ENCODE measurements around the gene SLFN5. TPM values are rescaled to one million over a fixed set of nuclear protein-coding genes. Genes with fewer than 3 reads are reported as not detected.
"Not testable (repeated sequence)": the region's sequence is repeated elsewhere in the genome, so short reads cannot be mapped to it uniquely, and the experiment has no call there.

Gene SLFN5
- polyA plus RNA-seq = 1 to 10 TPM; 2.4 to 5.8 (median 3.0) TPM
- long read RNA-seq, donor 1 = 0 reads
- long read RNA-seq, donor 2, full-length matches to known transcripts = 1 of 1 reads
- long read RNA-seq, donor 2, partial matches to known transcripts = 0 of 1 reads
- long read RNA-seq, donor 2, other reads (novel, unspliced or antisense) = 0 of 1 reads
- long read RNA-seq, donor 3, partial matches to known transcripts = 0 of 2 reads
- long read RNA-seq, donor 3, other reads (novel, unspliced or antisense) = 0 of 2 reads
- long read RNA-seq, donor 4 = 0 reads
- long read RNA-seq, donor 5, partial matches to known transcripts = 0 of 1 reads
- long read RNA-seq, donor 5, other reads (novel, unspliced or antisense) = 0 of 1 reads
- long read RNA-seq, donor 6 = 0 reads
- long read RNA-seq, donor 7, partial matches to known transcripts = 0 of 2 reads
- long read RNA-seq, donor 7, other reads (novel, unspliced or antisense) = 0 of 2 reads
- long read RNA-seq, donor 8 = 0 reads
- long read RNA-seq, donor 9 = 0 reads
- long read RNA-seq, donor 10, full-length matches to known transcripts = 3 of 3 reads
- long read RNA-seq, donor 10, partial matches to known transcripts = 0 of 3 reads
- long read RNA-seq, donor 10, other reads (novel, unspliced or antisense) = 0 of 3 reads

- Histone ChIP-seq H3K4me3 (ENCODE audit: low read depth in 1 of 3, low read length in 3 of 3) (peak within 1 kb of the TSS; percentile 76 to 94 (median 85)), H3K27ac (ENCODE audit: low read depth in 1 of 3, low read length in 2 of 3) (peak within 1 kb of the TSS; percentile 83 to 99 (median 85)), H3K9me3 (ENCODE audit: control insufficient read depth in 2 of 2, insufficient read depth in 1 of 2, low read depth in 1 of 2, low read length in 1 of 2) (no peaks in the 10 kb centered on the region), H3K27me3 (ENCODE audit: control insufficient read depth in 3 of 3, insufficient read depth in 3 of 3, low read length in 3 of 3) (no peaks in the 10 kb centered on the region), H3K36me3 (ENCODE audit: control insufficient read depth in 3 of 3, insufficient read depth in 2 of 3, low read depth in 1 of 3, low read length in 3 of 3) (no peaks in the 10 kb centered on the region), H3K4me1 (ENCODE audit: control insufficient read depth in 3 of 3, insufficient read depth in 2 of 3, low read depth in 1 of 3, low read length in 2 of 3) (peaks cover 0 to 3% (median 0%) of the 10 kb centered on the region in 3 donors)
- no peak for FAIRE-seq
- WGBS, 3 donors = 0 to 1% (median 0%) methylated on average over 40 to 44 of the region's 44 CpGs
- DNase-seq = peak; percentile 93 to 97
These were observed at the start of gene SLFN5 for GRCh38 chr17:35242805-35243560. Gene SLFN5 (plus strand): TSS chr17:35243072. CDS start chr17:35258691, 15,619 bp downstream.

GRCh38 chr17:35194001-35194400 lies 48.9 kb upstream of the SLFN5 start, which contains the start of gene SLC35G3:
Gene SLC35G3 (minus strand): TSS chr17:35194393. CDS start chr17:35194307, 86 bp downstream.
- not testable (repeated sequence) for H3K27me3 ChIP-seq (ENCODE audit: control insufficient read depth in 3 of 3, insufficient read depth in 3 of 3, low read length in 3 of 3); H3K27ac ChIP-seq (ENCODE audit: low read depth in 1 of 3, low read length in 2 of 3); H3K9me3 ChIP-seq (ENCODE audit: control insufficient read depth in 2 of 2, insufficient read depth in 1 of 2, low read depth in 1 of 2, low read length in 1 of 2); FAIRE-seq; H3K4me1 ChIP-seq (ENCODE audit: control insufficient read depth in 3 of 3, insufficient read depth in 2 of 3, low read depth in 1 of 3, low read length in 2 of 3); DNase-seq; H3K4me3 ChIP-seq (ENCODE audit: low read depth in 1 of 3, low read length in 3 of 3); H3K36me3 ChIP-seq (ENCODE audit: control insufficient read depth in 3 of 3, insufficient read depth in 2 of 3, low read depth in 1 of 3, low read length in 3 of 3)
- 85 to 92% (median 90%) methylated on average over 10 to 12 of the region's 12 CpGs for WGBS, 3 donors

- not testable (repeated sequence) for DNase-seq; H3K4me1 ChIP-seq (ENCODE audit: control insufficient read depth in 3 of 3, insufficient read depth in 2 of 3, low read depth in 1 of 3, low read length in 2 of 3); FAIRE-seq; H3K27ac ChIP-seq (ENCODE audit: low read depth in 1 of 3, low read length in 2 of 3); H3K9me3 ChIP-seq (ENCODE audit: control insufficient read depth in 2 of 2, insufficient read depth in 1 of 2, low read depth in 1 of 2, low read length in 1 of 2); H3K36me3 ChIP-seq (ENCODE audit: control insufficient read depth in 3 of 3, insufficient read depth in 2 of 3, low read depth in 1 of 3, low read length in 3 of 3); H3K4me3 ChIP-seq (ENCODE audit: low read depth in 1 of 3, low read length in 3 of 3); H3K27me3 ChIP-seq (ENCODE audit: control insufficient read depth in 3 of 3, insufficient read depth in 3 of 3, low read length in 3 of 3)
- WGBS, 3 donors = 93 to 96% (median 94%) methylated on average over 11 to 31 of the region's 31 CpGs
These were observed 47.8 kb upstream of the SLFN5 start for GRCh38 chr17:35195062-35195461.

- not testable (repeated sequence) for H3K27me3 ChIP-seq (ENCODE audit: control insufficient read depth in 3 of 3, insufficient read depth in 3 of 3, low read length in 3 of 3); DNase-seq; H3K27ac ChIP-seq (ENCODE audit: low read depth in 1 of 3, low read length in 2 of 3); H3K4me1 ChIP-seq (ENCODE audit: control insufficient read depth in 3 of 3, insufficient read depth in 2 of 3, low read depth in 1 of 3, low read length in 2 of 3); H3K36me3 ChIP-seq (ENCODE audit: control insufficient read depth in 3 of 3, insufficient read depth in 2 of 3, low read depth in 1 of 3, low read length in 3 of 3); H3K4me3 ChIP-seq (ENCODE audit: low read depth in 1 of 3, low read length in 3 of 3); FAIRE-seq; H3K9me3 ChIP-seq (ENCODE audit: control insufficient read depth in 2 of 2, insufficient read depth in 1 of 2, low read depth in 1 of 2, low read length in 1 of 2)
- 85 to 92% (median 85%) methylated on average over 1 to 2 of the region's 2 CpGs for WGBS, 3 donors
These were observed 40.3 kb upstream of the SLFN5 start for GRCh38 chr17:35202582-35202981.

- peaks cover 0 to 2% (median 0%) of the 10 kb centered on the region in 3 donors for H3K27me3 ChIP-seq (ENCODE audit: control insufficient read depth in 3 of 3, insufficient read depth in 3 of 3, low read length in 3 of 3)
- H3K36me3 ChIP-seq (ENCODE audit: control insufficient read depth in 3 of 3, insufficient read depth in 2 of 3, low read depth in 1 of 3, low read length in 3 of 3) = no peaks in the 10 kb centered on the region
- H3K9me3 ChIP-seq (ENCODE audit: control insufficient read depth in 2 of 2, insufficient read depth in 1 of 2, low read depth in 1 of 2, low read length in 1 of 2) = no peaks in the 10 kb centered on the region
- no peak overlapping the region for H3K4me3 ChIP-seq (ENCODE audit: low read depth in 1 of 3, low read length in 3 of 3)
- H3K27ac ChIP-seq (ENCODE audit: low read depth in 1 of 3, low read length in 2 of 3) = no peak overlapping the region
- no peak for FAIRE-seq
- H3K4me1 ChIP-seq (ENCODE audit: control insufficient read depth in 3 of 3, insufficient read depth in 2 of 3, low read depth in 1 of 3, low read length in 2 of 3) = peaks cover 0 to 2% (median 0%) of the 10 kb centered on the region in 3 donors
- WGBS, 3 donors = 88 to 92% (median 91%) methylated on average over 7 of the region's 7 CpGs
- no peak for DNase-seq
These were observed 32.1 kb upstream of the SLFN5 start for GRCh38 chr17:35210741-35211140.

- Histone ChIP-seq H3K4me3 (ENCODE audit: low read depth in 1 of 3, low read length in 3 of 3) (no peak overlapping the region), H3K27me3 (ENCODE audit: control insufficient read depth in 3 of 3, insufficient read depth in 3 of 3, low read length in 3 of 3) (peaks cover 0 to 2% (median 0%) of the 10 kb centered on the region in 3 donors), H3K9me3 (ENCODE audit: control insufficient read depth in 2 of 2, insufficient read depth in 1 of 2, low read depth in 1 of 2, low read length in 1 of 2) (no peaks in the 10 kb centered on the region), H3K4me1 (ENCODE audit: control insufficient read depth in 3 of 3, insufficient read depth in 2 of 3, low read depth in 1 of 3, low read length in 2 of 3) (peaks cover 0 to 3% (median 0%) of the 10 kb centered on the region in 3 donors), H3K36me3 (ENCODE audit: control insufficient read depth in 3 of 3, insufficient read depth in 2 of 3, low read depth in 1 of 3, low read length in 3 of 3) (no peaks in the 10 kb centered on the region), H3K27ac (ENCODE audit: low read depth in 1 of 3, low read length in 2 of 3) (no peak overlapping the region)
- no peak for FAIRE-seq
- 83 to 91% (median 84%) methylated on average over 4 of the region's 4 CpGs for WGBS, 3 donors
- DNase-seq = no peak
These were observed 30.2 kb upstream of the SLFN5 start for GRCh38 chr17:35212668-35213067.

- 60 to 76% (median 76%) methylated on average over 5 of the region's 5 CpGs for WGBS, 3 donors
- Histone ChIP-seq H3K9me3 (ENCODE audit: control insufficient read depth in 2 of 2, insufficient read depth in 1 of 2, low read depth in 1 of 2, low read length in 1 of 2) (no peaks in the 10 kb centered on the region), H3K4me3 (ENCODE audit: low read depth in 1 of 3, low read length in 3 of 3) (no peak overlapping the region), H3K27me3 (ENCODE audit: control insufficient read depth in 3 of 3, insufficient read depth in 3 of 3, low read length in 3 of 3) (no peaks in the 10 kb centered on the region), H3K27ac (ENCODE audit: low read depth in 1 of 3, low read length in 2 of 3) (peak overlapping the region in 2 of 3 donors; percentile 9 to 79), H3K36me3 (ENCODE audit: control insufficient read depth in 3 of 3, insufficient read depth in 2 of 3, low read depth in 1 of 3, low read length in 3 of 3) (no peaks in the 10 kb centered on the region), H3K4me1 (ENCODE audit: control insufficient read depth in 3 of 3, insufficient read depth in 2 of 3, low read depth in 1 of 3, low read length in 2 of 3) (peaks cover 0 to 3% (median 0%) of the 10 kb centered on the region in 3 donors)
- DNase-seq = no peak
- no peak for FAIRE-seq
These were observed 29.4 kb upstream of the SLFN5 start for GRCh38 chr17:35213412-35213940.

- peak overlapping the region in 2 of 3 donors; percentile 5 to 90 for H3K27ac ChIP-seq (ENCODE audit: low read depth in 1 of 3, low read length in 2 of 3)
These were observed 28.7 kb upstream of the SLFN5 start for GRCh38 chr17:35214192-35214591.

More at GRCh38 chr17:35214192-35214591, 28.7 kb upstream of the SLFN5 start:
- WGBS, 3 donors = 49 to 66% (median 55%) methylated on average over 3 of the region's 3 CpGs
- Histone ChIP-seq H3K4me3 (ENCODE audit: low read depth in 1 of 3, low read length in 3 of 3) (no peak overlapping the region), H3K36me3 (ENCODE audit: control insufficient read depth in 3 of 3, insufficient read depth in 2 of 3, low read depth in 1 of 3, low read length in 3 of 3) (no peaks in the 10 kb centered on the region), H3K4me1 (ENCODE audit: control insufficient read depth in 3 of 3, insufficient read depth in 2 of 3, low read depth in 1 of 3, low read length in 2 of 3) (peaks cover 0 to 3% (median 0%) of the 10 kb centered on the region in 3 donors), H3K9me3 (ENCODE audit: control insufficient read depth in 2 of 2, insufficient read depth in 1 of 2, low read depth in 1 of 2, low read length in 1 of 2) (no peaks in the 10 kb centered on the region), H3K27me3 (ENCODE audit: control insufficient read depth in 3 of 3, insufficient read depth in 3 of 3, low read length in 3 of 3) (no peaks in the 10 kb centered on the region)
- DNase-seq = peak in 1 of 2 donors; percentile 68
- no peak for FAIRE-seq

Measured in small intestine (tissue), 16 donors.